GM12874 (cell line): ENCODE results near the gene ATP2B2.

Experiments
- TF ChIP-seq, protein P1 (sequence below): IDR thresholded peaks from 2 replicates; pipeline ENCODE4 v1.5.1; 2011; ENCODE audit warnings: low read depth, mild to moderate bottlenecking, control low read depth, low read length, moderate library complexity; ENCODE audit not compliant: insufficient read depth

The ATP2B2 gene

DNA sequence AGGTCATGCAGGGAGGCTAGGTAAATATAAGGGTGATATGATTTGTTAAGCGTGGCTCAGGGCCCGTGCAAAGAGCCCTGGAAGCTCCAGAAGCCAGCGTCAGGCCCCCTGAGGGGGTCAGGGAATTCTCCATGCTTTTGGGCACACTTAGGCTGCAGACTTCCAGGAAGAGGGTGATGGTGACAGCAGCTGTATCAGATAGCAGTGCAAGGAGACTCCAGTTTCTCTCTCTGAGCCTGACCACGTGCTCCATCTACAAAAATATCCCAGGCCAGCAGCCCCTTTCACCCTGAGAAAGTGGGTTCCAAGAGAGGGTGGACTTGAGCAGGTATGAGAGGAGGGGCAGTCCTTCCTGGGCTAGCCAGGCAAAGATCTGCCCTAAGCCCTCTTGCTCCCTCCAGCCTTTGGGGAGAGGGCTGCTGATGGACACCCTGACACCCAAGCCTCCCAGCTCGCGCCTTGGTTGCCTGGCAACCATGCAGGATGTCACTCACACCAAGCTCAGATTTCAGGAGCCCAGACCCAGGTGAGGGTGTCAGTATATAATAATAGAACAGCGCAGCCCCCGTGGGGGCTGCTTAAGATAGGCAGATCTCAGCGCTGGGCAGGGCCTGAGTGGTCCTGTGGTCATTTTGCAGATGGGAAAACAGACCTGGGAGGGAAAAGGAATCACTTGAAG lies 35.8 kb downstream of the ATP2B2 start:
- TF ChIP-seq, protein P1, sequence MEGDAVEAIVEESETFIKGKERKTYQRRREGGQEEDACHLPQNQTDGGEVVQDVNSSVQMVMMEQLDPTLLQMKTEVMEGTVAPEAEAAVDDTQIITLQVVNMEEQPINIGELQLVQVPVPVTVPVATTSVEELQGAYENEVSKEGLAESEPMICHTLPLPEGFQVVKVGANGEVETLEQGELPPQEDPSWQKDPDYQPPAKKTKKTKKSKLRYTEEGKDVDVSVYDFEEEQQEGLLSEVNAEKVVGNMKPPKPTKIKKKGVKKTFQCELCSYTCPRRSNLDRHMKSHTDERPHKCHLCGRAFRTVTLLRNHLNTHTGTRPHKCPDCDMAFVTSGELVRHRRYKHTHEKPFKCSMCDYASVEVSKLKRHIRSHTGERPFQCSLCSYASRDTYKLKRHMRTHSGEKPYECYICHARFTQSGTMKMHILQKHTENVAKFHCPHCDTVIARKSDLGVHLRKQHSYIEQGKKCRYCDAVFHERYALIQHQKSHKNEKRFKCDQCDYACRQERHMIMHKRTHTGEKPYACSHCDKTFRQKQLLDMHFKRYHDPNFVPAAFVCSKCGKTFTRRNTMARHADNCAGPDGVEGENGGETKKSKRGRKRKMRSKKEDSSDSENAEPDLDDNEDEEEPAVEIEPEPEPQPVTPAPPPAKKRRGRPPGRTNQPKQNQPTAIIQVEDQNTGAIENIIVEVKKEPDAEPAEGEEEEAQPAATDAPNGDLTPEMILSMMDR: no peak

- TF ChIP-seq, protein P1: no peak
Measured at GRCh38 chr3:10468613-10469354, 36.6 kb downstream of the ATP2B2 start.

DNA sequence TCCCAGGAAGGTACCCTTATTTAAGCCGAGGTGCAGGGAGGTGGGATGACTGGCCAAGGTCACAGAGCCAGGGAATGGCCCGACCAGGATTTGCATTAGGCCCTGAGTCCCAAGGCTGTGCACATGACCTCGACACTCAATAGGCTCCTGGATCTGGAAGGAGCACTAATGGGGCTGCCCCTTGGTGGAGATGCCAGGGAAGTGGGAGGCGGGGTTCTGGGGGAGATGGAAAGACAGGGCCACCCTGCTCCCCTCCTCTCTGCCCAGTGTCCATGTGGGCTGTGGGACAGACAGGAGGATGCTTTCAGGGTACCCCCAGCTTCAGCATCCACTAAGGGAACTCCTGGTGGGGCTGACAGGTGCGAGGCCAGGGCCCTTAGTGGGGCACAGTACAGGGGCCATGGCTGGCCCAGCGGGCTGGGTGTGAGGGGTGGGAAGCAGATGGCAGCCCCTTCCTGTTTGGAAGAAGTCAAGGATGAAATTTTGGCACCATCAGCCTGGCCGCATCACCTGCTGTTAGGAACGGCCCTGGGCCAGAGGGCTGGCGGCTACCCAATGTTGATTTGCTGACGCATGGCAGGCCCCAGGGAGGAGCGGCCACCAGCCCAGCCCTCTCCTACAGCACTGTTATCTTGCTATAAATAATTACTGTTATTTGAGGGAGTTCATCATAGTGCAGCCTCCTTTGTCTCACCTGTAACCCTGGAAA lies 37.3 kb downstream of the ATP2B2 start:
- TF ChIP-seq, protein P1: no peak

GRCh38 chr3:10467204-10467603 lies 38.2 kb downstream of the ATP2B2 start:
- TF ChIP-seq, protein P1: no peak

- TF ChIP-seq, protein P1: no peak
Measured at GRCh38 chr3:10466186-10466585, 39.2 kb downstream of the ATP2B2 start.

DNA sequence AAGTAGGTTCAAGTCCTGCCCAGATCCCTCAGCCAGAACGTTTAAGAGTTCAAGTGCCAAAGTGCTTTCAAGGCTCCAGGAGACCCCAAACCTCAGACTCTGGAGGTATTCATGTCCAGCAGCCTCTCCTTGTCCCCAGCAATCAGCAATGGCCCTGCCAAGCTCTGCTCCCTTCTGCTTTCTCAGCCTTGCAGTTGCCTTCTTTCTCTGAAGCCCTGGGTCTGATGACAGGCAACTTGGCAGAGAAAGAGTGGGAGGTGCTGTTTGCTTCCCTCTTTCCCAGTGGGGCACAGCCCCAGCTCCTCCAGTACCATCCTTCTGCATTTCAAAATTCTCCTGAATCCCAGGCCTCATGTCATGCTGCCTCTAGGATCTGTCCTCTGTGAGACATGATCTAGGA lies 40.2 kb downstream of the ATP2B2 start:
- TF ChIP-seq, protein P1: no peak
